Psoas muscle (tissue), 8 donors: Measurements from ENCODE around the gene ALOX15B. TPM values are rescaled to one million over a fixed set of nuclear protein-coding genes. Genes with fewer than 3 reads are reported as not detected.
A peak's percentile ranks its signal among the peaks of the same experiment; 100 is the strongest.

Source experiments
- ATAC-seq, 4 donors: fragments of 200-7000 bp; cut with Tn5 transposase; one replicate each; pipeline ENCODE4 v1.9.1; 2020; ENCODE audit warnings: moderate library complexity in 3 of 4, mild to moderate bottlenecking in 2 of 4
- DNase-seq, 2 donors: peaks; one replicate each; pipeline ENCODE4 v3.0.0-alpha.2; 2020
- H3K27ac ChIP-seq: fragments of 200-600 bp; one replicate; pipeline ENCODE4 v1.8.0; 2022
- H3K27me3 ChIP-seq, 3 donors: fragments of 200-600 bp in 1 of 3; one replicate each; pipeline versions ENCODE4 v1.6.1 to v1.8.0; 2013 to 2022; ENCODE audit warnings: low read length in 2 of 3, mild to moderate bottlenecking in 2 of 3, moderate library complexity in 1 of 3; ENCODE audit not compliant: insufficient read depth in 3 of 3
- H3K36me3 ChIP-seq, 2 donors: fragments of 200-600 bp in 1 of 2; one replicate each; pipeline versions ENCODE4 v1.6.1 to v1.8.0; 2013 to 2022; ENCODE audit warnings: low read depth in 1 of 2, mild to moderate bottlenecking in 1 of 2, moderate library complexity in 1 of 2; ENCODE audit not compliant: insufficient read depth in 1 of 2
- H3K4me1 ChIP-seq: fragments of 200-600 bp; one replicate; pipeline ENCODE4 v1.8.0; 2022
- H3K4me3 ChIP-seq: fragments of 200-600 bp; one replicate; pipeline ENCODE4 v1.8.0; 2022; ENCODE audit warnings: mild to moderate bottlenecking
- H3K9me3 ChIP-seq: fragments of 200-600 bp; one replicate; pipeline ENCODE4 v1.8.0; 2022
- CTCF ChIP-seq: fragments of 200-600 bp; IDR thresholded peaks from one replicate; pipeline ENCODE4 v1.8.0; 2022; ENCODE audit warnings: antibody characterized with exemption
- WGBS, 3 donors: extraction: QIAGEN DNeasy Blood & Tissue Kit; methylation state at CpG; one replicate each; pipeline versions ENCODE4 v1.1.6 to v1.1.7; 2013; 5-methylcytosine and 5-hydroxymethylcytosine counted together
- intact Hi-C, 2 donors: fragments of 100-400 bp; cut with DNase I; formaldehyde crosslinking; loops; one replicate each; pipeline versions ENCODE4 v1.11.0 to v1.14.2; 2022
- polyA plus RNA-seq, 3 donors: library from polyadenylated mRNA; stranded (reverse); fragments of 200-250 nt; gene quantifications; one replicate each; pipeline ENCODE4 v1.2.3, GENCODE V29; 2013
- total RNA-seq, 4 donors: library from RNA; stranded (reverse); fragmentation: NEBNext Ultra II Directional in 2 of 4; extraction: Animal tissue kit (Norgen Biotek cat#: 25700) in 2 of 4; gene quantifications; one replicate each; pipeline versions ENCODE4 v1.2.1 to v1.2.4, GENCODE V29; 2021 to 2023
- donor health status: healthy with polysubstance abuse.
- donor health status: DM: no; HTN: no; CAD: no; lungs with moderate emphysema.
- donor health status: Bipolar disorder and iron deficiency.
- donor health status: healthy.
- donor health status: DM: yes; HTN: yes; CAD: no.
- donor health status: DM: no; HTN: no; CAD: no.
- donor health status: DM: no; HTN: no; CAD: no.
- donor health status: DM: yes; HTN: yes; CAD: no.

Gene ALOX15B
- total and polyA plus RNA-seq, 7 donors: 0.09 to 1.1 (median 0.32) TPM; not detected in 2

GRCh38 chr17:8012996-8013640, 25.7 kb upstream of the ALOX15B start:
- DNase-seq (no peak), ATAC-seq (no peak)
- no peak for TF ChIP-seq CTCF
- 79 to 82% (median 79%) methylated on average over 17 of the region's 17 CpGs for WGBS, 3 donors
- Histone ChIP-seq H3K4me1 (peaks cover 5% of the 10 kb centered on the region), H3K4me3 (no peak overlapping the region), H3K9me3 (no peaks in the 10 kb centered on the region), H3K27ac (no peak overlapping the region), H3K27me3 (peaks cover 0 to 23% (median 8%) of the 10 kb centered on the region in 3 donors), H3K36me3 (no peaks in the 10 kb centered on the region)
- intact Hi-C loops: no loop called here

- Histone ChIP-seq H3K27ac (no peak overlapping the region), H3K27me3 (peaks cover 0 to 23% (median 8%) of the 10 kb centered on the region in 3 donors), H3K36me3 (no peaks in the 10 kb centered on the region), H3K4me1 (peaks cover 5% of the 10 kb centered on the region), H3K4me3 (no peak overlapping the region), H3K9me3 (no peaks in the 10 kb centered on the region)
- intact Hi-C loops: no loop called here
- 80 to 83% (median 80%) methylated on average over 12 of the region's 12 CpGs for WGBS, 3 donors
- DNase-seq (no peak), ATAC-seq (no peak)
- no peak for TF ChIP-seq CTCF
Measured at GRCh38 chr17:8013731-8014557, 24.9 kb upstream of the ALOX15B start.

GRCh38 chr17:8014558-8014850, 24.4 kb upstream of the ALOX15B start:
- H3K36me3 ChIP-seq: no peaks in the 10 kb centered on the region
- H3K9me3 ChIP-seq: no peaks in the 10 kb centered on the region
- no peak overlapping the region for H3K27ac ChIP-seq
- 84 to 90% (median 88%) methylated on average over 9 of the region's 9 CpGs for WGBS, 3 donors
- no peak for TF ChIP-seq CTCF
- DNase-seq (no peak), ATAC-seq (no peak)
- peaks cover 0 to 23% (median 8%) of the 10 kb centered on the region in 3 donors for H3K27me3 ChIP-seq
- H3K4me1 ChIP-seq: peaks cover 5% of the 10 kb centered on the region
- intact Hi-C loops: no loop called here
- no peak overlapping the region for H3K4me3 ChIP-seq

GRCh38 chr17:8015236-8015956, 23.5 kb upstream of the ALOX15B start:
- H3K4me3 ChIP-seq: peak overlapping the region; percentile 53
- H3K27ac ChIP-seq: no peak overlapping the region
- intact Hi-C loops: no loop called here
- no peaks in the 10 kb centered on the region for H3K36me3 ChIP-seq
- DNase-seq: no peak
- TF ChIP-seq CTCF: no peak
- H3K9me3 ChIP-seq: no peaks in the 10 kb centered on the region
- WGBS, 3 donors: 58 to 69% (median 63%) methylated on average over 40 to 44 of the region's 44 CpGs
- no peak for ATAC-seq
- H3K27me3 ChIP-seq: peaks cover 0 to 23% (median 8%) of the 10 kb centered on the region in 3 donors
- peaks cover 5% of the 10 kb centered on the region for H3K4me1 ChIP-seq
